HL-60 (cell line): ENCODE results near the gene CTNNA3.

ENCODE experiments used
- GABPA ChIP-seq: IDR thresholded peaks from 2 replicates; pipeline ENCODE4 v1.6.1; 2012; ENCODE audit warnings: low read depth
- POLR2AphosphoS5 ChIP-seq: IDR thresholded peaks from 2 replicates; pipeline ENCODE4 v1.6.1; 2012; ENCODE audit warnings: low read depth
- TF ChIP-seq, protein P1 (sequence below): IDR thresholded peaks from one replicate; pipeline ENCODE4 v1.5.1; 2011; ENCODE audit warnings: low read length, control low read depth, inconsistent platforms; ENCODE audit not compliant: insufficient read depth
- TF ChIP-seq, protein P2 (sequence below): IDR thresholded peaks from 2 replicates; pipeline ENCODE4 v1.6.1; 2012; ENCODE audit warnings: low read depth; ENCODE audit not compliant: insufficient replicate concordance

DNA sequence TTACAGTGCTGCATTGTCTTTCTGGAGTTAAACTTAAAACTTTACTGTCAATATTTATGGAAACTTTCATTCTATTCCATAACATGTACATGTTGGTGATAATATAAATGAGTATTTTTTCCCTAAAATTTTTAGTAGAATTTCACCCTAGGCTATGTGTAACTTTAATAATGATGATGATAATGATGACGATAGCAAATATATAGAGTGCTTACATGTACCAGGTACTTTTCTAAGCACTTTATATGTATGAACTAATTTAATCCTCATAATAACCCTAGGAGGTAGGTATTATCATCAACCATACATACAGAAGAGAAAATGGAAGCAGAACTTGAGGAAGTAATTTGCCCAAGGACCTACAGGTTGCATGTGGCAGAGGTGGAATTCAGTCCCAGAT is 684.5 kb downstream of the CTNNA3 start:
- TF ChIP-seq, protein P1, sequence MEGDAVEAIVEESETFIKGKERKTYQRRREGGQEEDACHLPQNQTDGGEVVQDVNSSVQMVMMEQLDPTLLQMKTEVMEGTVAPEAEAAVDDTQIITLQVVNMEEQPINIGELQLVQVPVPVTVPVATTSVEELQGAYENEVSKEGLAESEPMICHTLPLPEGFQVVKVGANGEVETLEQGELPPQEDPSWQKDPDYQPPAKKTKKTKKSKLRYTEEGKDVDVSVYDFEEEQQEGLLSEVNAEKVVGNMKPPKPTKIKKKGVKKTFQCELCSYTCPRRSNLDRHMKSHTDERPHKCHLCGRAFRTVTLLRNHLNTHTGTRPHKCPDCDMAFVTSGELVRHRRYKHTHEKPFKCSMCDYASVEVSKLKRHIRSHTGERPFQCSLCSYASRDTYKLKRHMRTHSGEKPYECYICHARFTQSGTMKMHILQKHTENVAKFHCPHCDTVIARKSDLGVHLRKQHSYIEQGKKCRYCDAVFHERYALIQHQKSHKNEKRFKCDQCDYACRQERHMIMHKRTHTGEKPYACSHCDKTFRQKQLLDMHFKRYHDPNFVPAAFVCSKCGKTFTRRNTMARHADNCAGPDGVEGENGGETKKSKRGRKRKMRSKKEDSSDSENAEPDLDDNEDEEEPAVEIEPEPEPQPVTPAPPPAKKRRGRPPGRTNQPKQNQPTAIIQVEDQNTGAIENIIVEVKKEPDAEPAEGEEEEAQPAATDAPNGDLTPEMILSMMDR, result no peak
- TF ChIP-seq, protein P2, sequence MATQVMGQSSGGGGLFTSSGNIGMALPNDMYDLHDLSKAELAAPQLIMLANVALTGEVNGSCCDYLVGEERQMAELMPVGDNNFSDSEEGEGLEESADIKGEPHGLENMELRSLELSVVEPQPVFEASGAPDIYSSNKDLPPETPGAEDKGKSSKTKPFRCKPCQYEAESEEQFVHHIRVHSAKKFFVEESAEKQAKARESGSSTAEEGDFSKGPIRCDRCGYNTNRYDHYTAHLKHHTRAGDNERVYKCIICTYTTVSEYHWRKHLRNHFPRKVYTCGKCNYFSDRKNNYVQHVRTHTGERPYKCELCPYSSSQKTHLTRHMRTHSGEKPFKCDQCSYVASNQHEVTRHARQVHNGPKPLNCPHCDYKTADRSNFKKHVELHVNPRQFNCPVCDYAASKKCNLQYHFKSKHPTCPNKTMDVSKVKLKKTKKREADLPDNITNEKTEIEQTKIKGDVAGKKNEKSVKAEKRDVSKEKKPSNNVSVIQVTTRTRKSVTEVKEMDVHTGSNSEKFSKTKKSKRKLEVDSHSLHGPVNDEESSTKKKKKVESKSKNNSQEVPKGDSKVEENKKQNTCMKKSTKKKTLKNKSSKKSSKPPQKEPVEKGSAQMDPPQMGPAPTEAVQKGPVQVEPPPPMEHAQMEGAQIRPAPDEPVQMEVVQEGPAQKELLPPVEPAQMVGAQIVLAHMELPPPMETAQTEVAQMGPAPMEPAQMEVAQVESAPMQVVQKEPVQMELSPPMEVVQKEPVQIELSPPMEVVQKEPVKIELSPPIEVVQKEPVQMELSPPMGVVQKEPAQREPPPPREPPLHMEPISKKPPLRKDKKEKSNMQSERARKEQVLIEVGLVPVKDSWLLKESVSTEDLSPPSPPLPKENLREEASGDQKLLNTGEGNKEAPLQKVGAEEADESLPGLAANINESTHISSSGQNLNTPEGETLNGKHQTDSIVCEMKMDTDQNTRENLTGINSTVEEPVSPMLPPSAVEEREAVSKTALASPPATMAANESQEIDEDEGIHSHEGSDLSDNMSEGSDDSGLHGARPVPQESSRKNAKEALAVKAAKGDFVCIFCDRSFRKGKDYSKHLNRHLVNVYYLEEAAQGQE, result no peak
- no peak for TF ChIP-seq GABPA
- no peak for TF ChIP-seq POLR2AphosphoS5
